Fibroblast of lung (primary cell): ENCODE data around the gene GJC3. TPM values are rescaled to one million over a fixed set of nuclear protein-coding genes. Genes with fewer than 3 reads are reported as not detected.

Source experiments
- DNase-seq, 2 donors: peaks; one replicate each; pipeline versions ENCODE4 v3.0.0 to v3.0.0-alpha.2; 2010; ENCODE audit warnings: low read depth in 2 of 2
- H2AFZ ChIP-seq: 2 replicates; pipeline ENCODE4 v1.5.1; 2012; ENCODE audit warnings: low read length, control low read depth, inconsistent platforms
- H3K27ac ChIP-seq: 2 replicates; pipeline ENCODE4 v1.5.1; 2011; ENCODE audit warnings: low read length, control low read depth; ENCODE audit not compliant: insufficient read depth
- H3K27me3 ChIP-seq: 2 replicates; pipeline ENCODE4 v1.5.1; 2011; ENCODE audit warnings: mild to moderate bottlenecking, low read length; ENCODE audit not compliant: control insufficient read depth, insufficient read depth
- H3K36me3 ChIP-seq: 2 replicates; pipeline ENCODE4 v1.5.1; 2011; ENCODE audit warnings: low read length; ENCODE audit not compliant: control insufficient read depth, insufficient read depth
- H3K4me1 ChIP-seq: 2 replicates; pipeline ENCODE4 v1.5.1; 2011; ENCODE audit warnings: low read length; ENCODE audit not compliant: control insufficient read depth, insufficient read depth; ENCODE audit errors: extremely low read depth
- H3K4me2 ChIP-seq: 2 replicates; pipeline ENCODE4 v1.5.1; 2011; ENCODE audit warnings: low read length, control low read depth; ENCODE audit not compliant: insufficient read depth; ENCODE audit errors: extremely low read depth
- H3K4me3 ChIP-seq, 4 experiments: fragments of 200-600 bp in 1 of 4; sonication (generic) in 1 of 4; replicated peaks in 1 of 4; 2 replicates each; pipeline ENCODE4 v1.5.1; 2011 to 2016; ENCODE audit warnings: low read length in 4 of 4, low read depth in 3 of 4, mild to moderate bottlenecking in 3 of 4, control low read depth in 2 of 4, inconsistent platforms in 1 of 4, mixed read lengths in 1 of 4; ENCODE audit not compliant: insufficient read depth in 1 of 4; ENCODE audit errors: control extremely low read depth in 1 of 4
- H3K79me2 ChIP-seq: 2 replicates; pipeline ENCODE4 v1.5.1; 2012; ENCODE audit warnings: mild to moderate bottlenecking, low read length, inconsistent platforms; ENCODE audit not compliant: control insufficient read depth, insufficient read depth
- H3K9ac ChIP-seq: 2 replicates; pipeline ENCODE4 v1.5.1; 2011; ENCODE audit warnings: mild to moderate bottlenecking, low read length, control low read depth; ENCODE audit not compliant: insufficient read depth
- H3K9me3 ChIP-seq: 2 replicates; pipeline ENCODE4 v1.5.1; 2012; ENCODE audit warnings: low read depth, low read length; ENCODE audit not compliant: control insufficient read depth, insufficient read depth
- H4K20me1 ChIP-seq: 2 replicates; pipeline ENCODE4 v1.5.1; 2011; ENCODE audit warnings: low read length; ENCODE audit not compliant: control insufficient read depth, insufficient read depth; ENCODE audit errors: extremely low read depth
- CTCF ChIP-seq, 2 donors: IDR thresholded peaks in 1 of 2; conservative IDR thresholded peaks in 1 of 2; 1 replicate in 1 of 2; 2 replicates in 1 of 2; pipeline ENCODE4 v1.5.1; 2011 to 2012; ENCODE audit warnings: low read length in 2 of 2, control low read depth in 1 of 2, inconsistent platforms in 1 of 2, low read depth in 1 of 2, mild to moderate bottlenecking in 1 of 2
- EZH2 ChIP-seq: IDR thresholded peaks from 2 replicates; pipeline ENCODE4 v1.5.1; 2012; ENCODE audit warnings: low read length, control low read depth, mild to moderate bottlenecking; ENCODE audit errors: missing control alignments
- polyA plus RNA-seq, 2 donors: library from polyadenylated mRNA; depleted of rRNA in 1 of 2; stranded (reverse) in 1 of 2; unstranded in 1 of 2; fragments of >200 nt; gene quantifications; 2 replicates each; pipeline ENCODE4 v1.2.1, GENCODE V29; 2011 to 2012; ENCODE audit warnings: missing spikeins in 1 of 2
- total RNA-seq: library from RNA; depleted of rRNA; stranded (reverse); fragments of >200 nt; gene quantifications from 2 replicates; pipeline ENCODE4 v1.2.1, GENCODE V29; 2014

GJC3 gene
- total and polyA plus RNA-seq, 2 donors (not counting 1 experiment from before 2014, with no cell fraction given), result not detected

GRCh38 chr7:99947608-99948007 lies 18.2 kb upstream of the GJC3 start:
- no peak for DNase-seq
- Histone ChIP-seq H3K79me2 (no peaks in the 10 kb centered on the region), H3K36me3 (no peaks in the 10 kb centered on the region), H3K27ac (no peak overlapping the region), H3K4me3 (no peak overlapping the region), H4K20me1 (no peaks in the 10 kb centered on the region), H3K27me3 (no peaks in the 10 kb centered on the region), H3K4me1 (no peaks in the 10 kb centered on the region), H3K4me2 (no peak overlapping the region), H3K9ac (no peak overlapping the region), H3K9me3 (no peaks in the 10 kb centered on the region), H2AFZ (no peak overlapping the region)
- TF ChIP-seq CTCF (conservative IDR thresholded peaks at IDR 0.05 in 1 of 2, IDR thresholded peaks at IDR 0.05 in 1 of 2; ENCODE audit: low read depth in 1 of 2, low read length in 2 of 2) (no peak), EZH2 (no peak)

- Histone ChIP-seq H3K9me3 (no peaks in the 10 kb centered on the region), H2AFZ (no peak overlapping the region), H3K4me2 (no peak overlapping the region), H3K4me3 (no peak overlapping the region), H4K20me1 (no peaks in the 10 kb centered on the region), H3K79me2 (no peaks in the 10 kb centered on the region), H3K4me1 (no peaks in the 10 kb centered on the region), H3K27me3 (no peaks in the 10 kb centered on the region), H3K36me3 (no peaks in the 10 kb centered on the region), H3K27ac (no peak overlapping the region), H3K9ac (no peak overlapping the region)
- no peak for TF ChIP-seq CTCF (conservative IDR thresholded peaks at IDR 0.05 in 1 of 2, IDR thresholded peaks at IDR 0.05 in 1 of 2; ENCODE audit: low read depth in 1 of 2, low read length in 2 of 2)
- DNase-seq, result no peak
Observed at GRCh38 chr7:99944497-99945070, 15.2 kb upstream of the GJC3 start.

GRCh38 chr7:99943641-99944496 lies 14.4 kb upstream of the GJC3 start:
- H3K9me3 ChIP-seq, result no peaks in the 10 kb centered on the region
- H3K27ac ChIP-seq, result no peak overlapping the region
- no peak for DNase-seq
- no peak overlapping the region for H3K9ac ChIP-seq
- no peak for TF ChIP-seq EZH2
- no peak for TF ChIP-seq CTCF (conservative IDR thresholded peaks at IDR 0.05 in 1 of 2, IDR thresholded peaks at IDR 0.05 in 1 of 2; ENCODE audit: low read depth in 1 of 2, low read length in 2 of 2)
- no peak overlapping the region for H2AFZ ChIP-seq
- no peak overlapping the region for H3K4me2 ChIP-seq
- no peaks in the 10 kb centered on the region for H3K4me1 ChIP-seq
- H3K36me3 ChIP-seq, result no peaks in the 10 kb centered on the region
- no peak overlapping the region for H3K4me3 ChIP-seq
- H4K20me1 ChIP-seq, result no peaks in the 10 kb centered on the region
- no peaks in the 10 kb centered on the region for H3K79me2 ChIP-seq
- H3K27me3 ChIP-seq, result no peaks in the 10 kb centered on the region
